NCI-H2196 treated with DMSO at 0.1 percent for 48 hours (cell line): ENCODE measurements around the gene TSPAN33.
"Not testable (repeated sequence)": the region's sequence is repeated elsewhere in the genome, so short reads cannot be mapped to it uniquely, and the experiment has no call there.

Source experiments
- DNase-seq: peaks from one replicate; lab custom pipeline; 2025; ENCODE audit not compliant: unreplicated experiment; lab: John Stamatoyannopoulos, UW

The TSPAN33 gene

GRCh38 chr7:129205987-129206785, 61.7 kb downstream of the TSPAN33 start:
- no peak for DNase-seq

GRCh38 chr7:129208667-129209066, 64.2 kb downstream of the TSPAN33 start:
- DNase-seq = no peak

- DNase-seq = no peak
These were observed 64.8 kb downstream of the TSPAN33 start for GRCh38 chr7:129209067-129209926.

- DNase-seq = peak; percentile 37
These were observed 65.9 kb downstream of the TSPAN33 start for GRCh38 chr7:129210256-129210988.

- DNase-seq = no peak
These were observed 66.4 kb downstream of the TSPAN33 start for GRCh38 chr7:129210989-129211312.

GRCh38 chr7:129212126-129212525, 67.6 kb downstream of the TSPAN33 start:
- no peak for DNase-seq

- DNase-seq = no peak
These were observed 68.1 kb downstream of the TSPAN33 start for GRCh38 chr7:129212596-129212995.

- DNase-seq = peak; percentile 6
These were observed 69.3 kb downstream of the TSPAN33 start for GRCh38 chr7:129213828-129214227.

- not testable (repeated sequence) for DNase-seq
These were observed 71.2 kb downstream of the TSPAN33 start for GRCh38 chr7:129215691-129216090.

- DNase-seq = not testable (repeated sequence)
These were observed 71.7 kb downstream of the TSPAN33 start for GRCh38 chr7:129216101-129216715.

- DNase-seq = not testable (repeated sequence)
These were observed 72.4 kb downstream of the TSPAN33 start for GRCh38 chr7:129216821-129217416.

GRCh38 chr7:129218514-129219062, 74.1 kb downstream of the TSPAN33 start:
- peak; percentile 61 for DNase-seq

- not testable (repeated sequence) for DNase-seq
These were observed 74.7 kb downstream of the TSPAN33 start for GRCh38 chr7:129219166-129219565.
